Choroid plexus epithelial cell (primary cell): ENCODE data around the gene RAB18.
"Not testable (repeated sequence)": the region's sequence is repeated elsewhere in the genome, so short reads cannot be mapped to it uniquely, and the experiment has no call there.

Experiments used
- DNase-seq: peaks from one replicate; pipeline ENCODE4 v3.0.0-alpha.2; 2010; ENCODE audit warnings: low read depth
- H3K4me3 ChIP-seq: 2 replicates; pipeline ENCODE4 v1.5.1; 2011; ENCODE audit warnings: low read depth, mild to moderate bottlenecking, control low read depth, low read length, moderate library complexity
- TF ChIP-seq, protein P1 (sequence below): conservative IDR thresholded peaks from 2 replicates; pipeline ENCODE4 v1.5.1; 2011; ENCODE audit warnings: low read depth, mild to moderate bottlenecking, control low read depth, inconsistent platforms, low read length, moderate library complexity

The RAB18 gene

DNA sequence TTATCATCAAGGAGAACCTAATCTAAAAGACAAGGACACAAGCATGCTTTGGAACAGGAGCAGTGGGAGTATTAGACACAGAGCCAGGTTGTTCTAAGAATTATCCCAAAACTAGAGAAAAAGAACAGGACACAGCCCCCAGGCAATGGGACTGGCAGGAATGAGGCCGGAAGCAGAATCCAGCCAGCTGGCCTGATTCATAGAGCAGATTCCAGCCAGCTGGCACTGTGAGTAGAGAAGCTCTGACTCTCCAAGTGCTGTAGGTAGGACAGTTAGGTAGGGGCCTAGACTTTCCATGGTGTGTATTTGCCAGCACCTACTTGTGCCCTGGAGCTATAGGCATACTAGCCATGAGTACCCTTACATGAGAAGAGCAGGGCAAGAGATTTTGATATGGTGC, 13.3 kb upstream of the RAB18 start:
- H3K4me3 ChIP-seq = no peak overlapping the region
- TF ChIP-seq, protein P1, sequence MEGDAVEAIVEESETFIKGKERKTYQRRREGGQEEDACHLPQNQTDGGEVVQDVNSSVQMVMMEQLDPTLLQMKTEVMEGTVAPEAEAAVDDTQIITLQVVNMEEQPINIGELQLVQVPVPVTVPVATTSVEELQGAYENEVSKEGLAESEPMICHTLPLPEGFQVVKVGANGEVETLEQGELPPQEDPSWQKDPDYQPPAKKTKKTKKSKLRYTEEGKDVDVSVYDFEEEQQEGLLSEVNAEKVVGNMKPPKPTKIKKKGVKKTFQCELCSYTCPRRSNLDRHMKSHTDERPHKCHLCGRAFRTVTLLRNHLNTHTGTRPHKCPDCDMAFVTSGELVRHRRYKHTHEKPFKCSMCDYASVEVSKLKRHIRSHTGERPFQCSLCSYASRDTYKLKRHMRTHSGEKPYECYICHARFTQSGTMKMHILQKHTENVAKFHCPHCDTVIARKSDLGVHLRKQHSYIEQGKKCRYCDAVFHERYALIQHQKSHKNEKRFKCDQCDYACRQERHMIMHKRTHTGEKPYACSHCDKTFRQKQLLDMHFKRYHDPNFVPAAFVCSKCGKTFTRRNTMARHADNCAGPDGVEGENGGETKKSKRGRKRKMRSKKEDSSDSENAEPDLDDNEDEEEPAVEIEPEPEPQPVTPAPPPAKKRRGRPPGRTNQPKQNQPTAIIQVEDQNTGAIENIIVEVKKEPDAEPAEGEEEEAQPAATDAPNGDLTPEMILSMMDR = no peak
- DNase-seq = no peak

DNA sequence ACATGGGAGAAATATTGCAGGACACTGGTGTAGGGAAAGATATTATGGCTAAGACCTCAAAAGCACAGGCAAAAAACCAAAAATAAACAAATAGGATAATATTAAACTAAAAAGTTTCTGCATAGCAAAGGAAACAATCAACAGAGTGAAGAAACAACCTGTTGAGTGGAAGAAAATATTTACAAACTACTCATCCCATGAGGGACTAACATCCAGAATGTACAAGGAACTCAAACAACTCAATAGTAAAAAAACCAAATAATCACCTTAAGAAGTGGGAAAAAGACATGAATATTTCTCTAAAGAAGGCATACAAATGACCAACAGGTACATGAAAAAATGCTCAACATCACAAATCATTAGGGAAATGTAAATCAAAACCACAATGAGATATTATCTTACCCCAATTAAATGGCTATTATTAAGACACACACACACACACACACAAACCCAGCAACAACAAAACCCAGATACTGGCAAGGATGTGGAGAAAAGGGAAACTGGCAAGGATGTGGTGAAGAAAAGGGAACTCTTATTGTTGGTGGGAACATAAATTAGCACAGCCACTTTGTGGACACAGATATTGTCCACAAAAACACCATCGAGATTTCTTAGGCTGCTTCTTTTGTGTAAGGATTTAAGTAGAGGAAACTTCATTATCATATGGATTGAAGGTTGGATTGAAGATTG, 9.8 kb upstream of the RAB18 start:
- TF ChIP-seq, protein P1 = no peak
- no peak for DNase-seq
- no peak overlapping the region for H3K4me3 ChIP-seq

DNA sequence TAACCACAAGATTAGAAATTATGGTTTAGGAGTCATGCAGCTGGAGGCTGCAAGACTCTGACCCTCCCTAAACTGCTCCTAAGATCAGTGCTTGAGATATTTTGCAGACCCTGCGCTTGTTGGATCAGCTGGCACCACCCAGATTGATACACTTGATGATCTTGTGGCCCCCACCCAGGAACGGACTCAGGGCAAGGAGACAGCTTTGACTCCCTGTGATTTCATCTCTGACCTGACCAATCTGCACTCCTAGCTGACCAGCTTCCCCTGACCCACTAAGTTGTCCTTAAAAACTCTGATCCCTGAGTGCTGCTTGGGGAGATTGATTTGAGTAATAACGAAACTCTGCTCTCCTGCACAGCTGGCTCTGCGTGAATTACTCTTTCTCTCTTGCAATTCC, 8.0 kb upstream of the RAB18 start:
- DNase-seq = no peak
- H3K4me3 ChIP-seq = no peak overlapping the region
- TF ChIP-seq, protein P1 = no peak

DNA sequence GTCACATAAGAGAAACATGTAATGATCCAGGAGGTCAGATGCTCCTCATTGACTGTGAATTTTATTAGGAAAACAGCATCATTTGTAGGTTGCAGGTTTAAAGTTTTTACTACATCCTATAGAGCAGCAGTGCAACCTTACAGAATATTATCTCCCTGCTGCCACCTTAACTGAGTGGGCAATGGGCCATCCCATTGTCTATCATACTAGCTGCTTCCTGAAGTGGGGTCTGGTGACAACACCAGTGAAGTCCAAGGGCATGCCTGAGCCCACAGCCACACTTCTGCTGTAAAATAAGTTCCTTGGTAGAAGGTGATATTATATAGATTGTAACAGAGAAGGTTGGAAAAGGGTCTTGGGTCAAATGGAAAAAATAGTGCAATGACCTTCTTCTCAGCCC, 4.0 kb upstream of the RAB18 start:
- no peak for DNase-seq
- TF ChIP-seq, protein P1 = no peak
- H3K4me3 ChIP-seq = no peak overlapping the region

DNA sequence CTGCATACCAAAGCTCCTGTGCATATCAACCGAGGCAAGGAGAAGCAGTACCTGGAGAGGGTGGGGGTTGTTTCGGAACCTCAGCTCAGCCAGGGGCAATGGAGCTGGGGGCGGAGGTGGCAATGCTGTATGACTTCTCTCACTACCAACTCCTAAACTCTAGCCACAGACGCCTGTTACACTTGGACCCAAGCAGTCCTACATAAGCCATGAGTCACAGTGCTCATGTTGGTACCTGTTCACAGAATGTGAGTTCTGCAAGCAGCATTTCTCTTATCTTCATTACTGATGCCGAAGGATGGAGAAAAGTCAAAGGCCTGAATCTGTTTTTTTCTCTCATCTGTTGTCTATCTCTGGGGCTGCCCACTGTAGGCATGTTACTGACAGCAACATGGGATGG, 3.2 kb upstream of the RAB18 start:
- TF ChIP-seq, protein P1 = no peak
- no peak overlapping the region for H3K4me3 ChIP-seq
- DNase-seq = no peak

DNA sequence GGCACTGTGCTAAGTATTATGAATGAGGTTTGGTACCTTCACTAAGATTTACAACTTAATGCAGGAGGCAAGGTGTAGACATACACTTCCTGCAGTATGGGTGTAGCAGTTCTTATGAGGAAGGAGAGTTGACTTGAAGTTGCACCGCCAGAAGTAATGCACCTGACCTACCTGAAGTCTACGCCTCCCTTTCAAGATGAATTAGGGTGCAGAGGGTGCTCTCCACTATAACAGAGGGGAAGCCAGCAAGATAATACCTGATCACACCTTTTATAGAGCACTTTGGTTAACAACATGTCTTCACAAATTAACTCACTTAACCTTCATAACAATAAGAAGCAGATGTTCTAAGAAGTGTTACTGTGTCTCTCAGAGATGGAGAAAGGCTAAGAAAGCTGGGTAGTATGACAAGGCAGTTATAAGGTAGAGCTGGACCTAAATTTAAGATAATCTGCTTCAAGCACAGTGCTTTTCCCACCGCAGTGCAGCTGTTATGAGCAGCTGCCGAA, 552 bp upstream of the RAB18 start:
- peak overlapping the region; percentile 97 for H3K4me3 ChIP-seq
- DNase-seq = no peak
- TF ChIP-seq, protein P1 = no peak

DNA sequence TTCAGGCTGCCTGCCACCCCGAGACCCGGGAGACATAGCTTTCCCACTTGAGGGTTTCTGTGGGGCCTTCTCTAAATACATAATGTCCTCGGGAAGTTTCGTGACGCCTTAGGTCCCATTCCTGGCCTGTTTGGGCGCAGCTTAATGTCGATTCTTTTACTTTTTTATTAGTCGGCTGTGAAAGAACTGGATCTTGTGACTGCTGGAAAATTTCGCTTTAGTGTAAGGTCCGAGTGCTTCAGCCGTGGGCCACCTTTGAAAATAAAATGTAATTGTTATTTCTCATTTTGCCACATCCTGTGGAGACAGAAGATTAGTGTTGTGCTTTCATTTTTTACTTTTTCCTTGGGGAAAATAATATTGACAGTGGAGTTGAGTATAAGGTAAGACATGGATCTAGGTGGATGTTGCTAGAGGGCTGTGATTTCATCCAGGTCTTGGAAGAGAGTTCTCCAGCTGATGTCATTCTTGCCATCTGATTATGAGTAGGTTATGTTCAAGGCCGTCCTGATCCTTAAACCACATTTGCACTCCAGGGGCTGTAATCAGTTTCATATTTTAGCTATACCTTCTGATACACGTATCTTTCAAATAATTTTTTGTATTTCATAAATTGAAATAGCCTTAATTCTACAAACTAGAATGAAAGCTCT, 830 bp downstream of the RAB18 start:
- peak; percentile 53 for DNase-seq
- TF ChIP-seq, protein P1 = no peak
- peak overlapping the region; percentile 97 for H3K4me3 ChIP-seq

DNA sequence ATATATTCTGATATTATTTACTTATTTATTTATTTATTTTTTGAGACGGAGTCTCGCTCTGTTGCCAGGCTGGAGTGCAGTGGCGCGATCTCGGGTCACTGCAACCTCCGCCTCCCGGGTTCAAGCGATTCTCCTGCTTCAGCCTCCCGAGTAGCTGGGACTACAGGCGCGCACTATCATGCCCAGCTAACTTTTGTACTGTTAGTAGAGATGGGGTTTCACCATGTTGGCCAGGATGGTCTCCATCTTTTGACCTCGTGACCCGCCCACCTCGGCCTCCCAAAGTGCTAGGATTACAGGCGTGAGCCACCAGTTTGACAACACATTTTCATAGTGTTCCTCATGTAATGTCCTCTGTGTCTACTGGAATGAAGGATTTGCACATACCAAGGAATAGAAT, 1.4 kb downstream of the RAB18 start:
- DNase-seq = not testable (repeated sequence)
- peak overlapping the region; percentile 97 for H3K4me3 ChIP-seq
